HepG2 (cell line): ENCODE measurements around the gene SLC22A31. TPM values are rescaled to one million over a fixed set of nuclear protein-coding genes. Genes with fewer than 3 reads are reported as not detected.
A peak's percentile ranks its signal among the peaks of the same experiment; 100 is the strongest.

Source experiments
- CEBPG ChIP-seq: IDR thresholded peaks from 2 replicates; pipeline ENCODE4 v1.6.1; 2016
- CERS6 ChIP-seq: sonication (generic); formaldehyde crosslinking; IDR thresholded peaks from 2 replicates; pipeline ENCODE4 v1.5.0; 2020; ENCODE audit warnings: missing genetic modification reagents
- CREBL2 ChIP-seq: sonication (generic); formaldehyde crosslinking; IDR thresholded peaks from 2 replicates; pipeline ENCODE4 v1.8.1; 2023; ENCODE audit warnings: missing genetic modification reagents, mild to moderate bottlenecking, borderline replicate concordance
- FOSL2 ChIP-seq: sonication (generic); formaldehyde crosslinking; IDR thresholded peaks from 2 replicates; pipeline ENCODE4 v1.4.0; 2020; ENCODE audit warnings: missing genetic modification reagents
- FOXA1 ChIP-seq, 2 experiments: fragments of 450-650 bp in 1 of 2; sonication (generic) in 1 of 2; formaldehyde crosslinking in 1 of 2; IDR thresholded peaks; 2 replicates each; pipeline versions ENCODE4 v1.4.0 to v1.6.1; 2016 to 2020; ENCODE audit warnings: missing genetic modification reagents in 1 of 2
- MYC ChIP-seq: sonication (generic); formaldehyde crosslinking; IDR thresholded peaks from 2 replicates; pipeline ENCODE4 v1.9.0; 2021; ENCODE audit warnings: missing genetic modification reagents, borderline replicate concordance
- NFE2L2 ChIP-seq: fragments of 150-350 bp; IDR thresholded peaks from 2 replicates; pipeline ENCODE4 v1.6.1; 2014; ENCODE audit warnings: low read length
- SALL1 ChIP-seq: sonication (generic); formaldehyde crosslinking; IDR thresholded peaks from 2 replicates; pipeline ENCODE4 v1.8.0; 2022; ENCODE audit warnings: mild to moderate bottlenecking, missing genetic modification reagents
- SOX13 ChIP-seq, 3 experiments: fragments of 450-650 bp in 1 of 3; sonication (generic) in 1 of 3; formaldehyde crosslinking in 1 of 3; IDR thresholded peaks in 2 of 3; conservative IDR thresholded peaks in 1 of 3; 2 replicates each; pipeline versions ENCODE4 v1.5.0 to v1.6.1; 2016 to 2020; ENCODE audit warnings: antibody characterized with exemption in 1 of 3, mild to moderate bottlenecking in 1 of 3, missing compliant biosample characterization in 1 of 3, missing genetic modification reagents in 1 of 3, moderate library complexity in 1 of 3
- SRY ChIP-seq: sonication (generic); formaldehyde crosslinking; IDR thresholded peaks from 2 replicates; pipeline ENCODE4 v1.8.0; 2022; ENCODE audit warnings: mild to moderate bottlenecking, missing genetic modification reagents
- TBL1XR1 ChIP-seq: fragments of 150-350 bp; IDR thresholded peaks from 2 replicates; pipeline ENCODE4 v1.6.1; 2014; ENCODE audit warnings: borderline replicate concordance, low read length; ENCODE audit not compliant: partially characterized antibody
- TBP ChIP-seq: sonication (generic); formaldehyde crosslinking; IDR thresholded peaks from 2 replicates; pipeline ENCODE4 v1.5.0; 2020; ENCODE audit warnings: missing genetic modification reagents
- THYN1 ChIP-seq: sonication (generic); formaldehyde crosslinking; IDR thresholded peaks from 2 replicates; pipeline ENCODE4 v1.8.1; 2023; ENCODE audit warnings: low read depth, mild to moderate bottlenecking, moderate library complexity, missing genetic modification reagents, borderline replicate concordance
- ZHX2 ChIP-seq, 2 experiments: sonication (generic) in 1 of 2; formaldehyde crosslinking in 1 of 2; IDR thresholded peaks; 2 replicates each; pipeline versions ENCODE4 v1.6.1 to v1.9.0; 2014 to 2022; ENCODE audit warnings: antibody characterized with exemption in 1 of 2, borderline replicate concordance in 1 of 2, inconsistent platforms in 1 of 2, low read depth in 1 of 2, missing genetic modification reagents in 1 of 2
- ZNF607 ChIP-seq: sonication (generic); formaldehyde crosslinking; IDR thresholded peaks from 2 replicates; pipeline ENCODE4 v1.5.1; 2020; ENCODE audit warnings: missing genetic modification reagents, mild to moderate bottlenecking, borderline replicate concordance
- ZNF780A ChIP-seq: sonication (generic); formaldehyde crosslinking; IDR thresholded peaks from 2 replicates; pipeline ENCODE4 v1.8.0; 2022; ENCODE audit warnings: mild to moderate bottlenecking, missing genetic modification reagents, moderate library complexity
- polyA plus RNA-seq, 8 experiments: library from polyadenylated mRNA; depleted of rRNA in 3 of 8; stranded (reverse) in 7 of 8; unstranded in 1 of 8; fragments of >200 nt; fragmentation: Illumina TruSeq in 4 of 8; extraction: Trizol in 4 of 8; gene quantifications; 2 replicates each; pipeline versions ENCODE4 v1.2.1 to v1.2.3, GENCODE V29; 2011 to 2016; ENCODE audit warnings: low read depth in 4 of 8, missing spikeins in 1 of 8, mixed read lengths in 1 of 8; ENCODE audit not compliant: insufficient read depth in 1 of 8
- total RNA-seq, 5 experiments: library from RNA; depleted of rRNA; stranded (reverse); fragments of >200 nt; fragmentation: Illumina TruSeq; extraction: Trizol; gene quantifications; 2 replicates each; pipeline ENCODE4 v1.2.3, GENCODE V29; 2016; ENCODE audit warnings: low read depth in 1 of 5
- TF ChIP-seq, protein P1 (sequence below): sonication (generic); formaldehyde crosslinking; IDR thresholded peaks from 2 replicates; pipeline ENCODE4 v1.8.0; 2023; ENCODE audit warnings: mild to moderate bottlenecking, missing genetic modification reagents
- TF ChIP-seq, protein P2 (sequence below): IDR thresholded peaks from 2 replicates; pipeline ENCODE4 v1.6.1; 2016; ENCODE audit warnings: low read depth, borderline replicate concordance

The SLC22A31 gene
- total and polyA plus RNA-seq, 2 of the 13 experiments (the other 11 are each of a cell fraction or from before 2014, with no cell fraction given) = 67.3 to 83.3 TPM

GRCh38 chr16:89216315-89217137 lies 16.2 kb upstream of the SLC22A31 start (continued):
- no peak for TF ChIP-seq CERS6
- no peak for TF ChIP-seq SOX13 (IDR thresholded peaks at IDR 0.05)
- peak in 1 of 2 experiments; percentile 46; a peak in 2 of 4 replicates for TF ChIP-seq SOX13 (CRISPR knock-in tag; conservative IDR thresholded peaks at IDR 0.05 in 1 of 2, IDR thresholded peaks at IDR 0.05 in 1 of 2)
- TF ChIP-seq ZNF607 (CRISPR knock-in tag) = 0 out of 2 replicates have a peak, but pooled peaks have one; percentile 43
- no peak for TF ChIP-seq FOXA1 (IDR thresholded peaks at IDR 0.05)
- TF ChIP-seq FOXA1 (CRISPR knock-in tag; IDR thresholded peaks at IDR 0.05) = no peak
- no peak for TF ChIP-seq CREBL2 (CRISPR knock-in tag)
- peak; percentile 47; the same call in 1 of the 2 replicates for TF ChIP-seq MYC (CRISPR knock-in tag)
- peak; percentile 69 for TF ChIP-seq SALL1 (CRISPR knock-in tag)
- TF ChIP-seq ZHX2 (IDR thresholded peaks at IDR 0.05; ENCODE audit: low read depth) = no peak
- TF ChIP-seq ZHX2 (CRISPR knock-in tag; IDR thresholded peaks at IDR 0.05; ENCODE audit: borderline replicate concordance) = no peak
- TF ChIP-seq TBP (CRISPR knock-in tag) = no peak
- no peak for TF ChIP-seq SRY (CRISPR knock-in tag)
- TF ChIP-seq ZNF780A (CRISPR knock-in tag) = no peak
- TF ChIP-seq, protein P1, sequence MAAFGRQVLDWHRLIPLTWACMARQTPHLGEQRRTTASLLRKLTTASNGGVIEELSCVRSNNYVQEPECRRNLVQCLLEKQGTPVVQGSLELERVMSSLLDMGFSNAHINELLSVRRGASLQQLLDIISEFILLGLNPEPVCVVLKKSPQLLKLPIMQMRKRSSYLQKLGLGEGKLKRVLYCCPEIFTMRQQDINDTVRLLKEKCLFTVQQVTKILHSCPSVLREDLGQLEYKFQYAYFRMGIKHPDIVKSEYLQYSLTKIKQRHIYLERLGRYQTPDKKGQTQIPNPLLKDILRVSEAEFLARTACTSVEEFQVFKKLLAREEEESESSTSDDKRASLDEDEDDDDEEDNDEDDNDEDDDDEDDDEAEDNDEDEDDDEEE (CRISPR knock-in tag) = no peak
- TF ChIP-seq, protein P2, sequence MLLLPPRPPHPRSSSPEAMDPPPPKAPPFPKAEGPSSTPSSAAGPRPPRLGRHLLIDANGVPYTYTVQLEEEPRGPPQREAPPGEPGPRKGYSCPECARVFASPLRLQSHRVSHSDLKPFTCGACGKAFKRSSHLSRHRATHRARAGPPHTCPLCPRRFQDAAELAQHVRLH (CRISPR knock-in tag) = no peak
- TF ChIP-seq NFE2L2 = no peak
- TF ChIP-seq TBL1XR1 = no peak
- no peak for TF ChIP-seq THYN1 (CRISPR knock-in tag)
- peak; percentile 42; the same call in 1 of the 2 replicates for TF ChIP-seq FOSL2 (CRISPR knock-in tag)
- TF ChIP-seq CEBPG (CRISPR knock-in tag) = peak; percentile 67
